SK-N-MC (cell line): ENCODE results near the gene PURA.

ENCODE experiments used
- DNase-seq: peaks from one replicate; pipeline ENCODE4 v3.0.0-alpha.2; 2011; ENCODE audit warnings: low read depth, low spot score
- H3K27ac ChIP-seq: fragments of 200-600 bp; sonication (generic); 2 replicates; pipeline ENCODE4 v1.5.1; 2016; ENCODE audit warnings: mixed run types
- H3K36me3 ChIP-seq: fragments of 200-600 bp; sonication (generic); 2 replicates; pipeline ENCODE4 v1.6.1; 2017; ENCODE audit warnings: antibody characterized with exemption, low read length, mixed read lengths; ENCODE audit not compliant: insufficient read depth
- H3K4me3 ChIP-seq: fragments of 200-600 bp; sonication (generic); 2 replicates; pipeline ENCODE4 v1.5.1; 2016
- H3K9ac ChIP-seq: fragments of 200-600 bp; sonication (generic); 2 replicates; pipeline ENCODE4 v1.8.0; 2017; ENCODE audit warnings: mixed run types, mixed read lengths; ENCODE audit not compliant: insufficient read length
- H3K9me3 ChIP-seq: fragments of 200-600 bp; sonication (generic); 2 replicates; pipeline ENCODE4 v1.6.1; 2017; ENCODE audit warnings: low read depth, mild to moderate bottlenecking, antibody characterized with exemption, low read length, moderate library complexity, mixed read lengths
- EZH2 ChIP-seq: fragments of 200-600 bp; sonication (generic); IDR thresholded peaks from one replicate; pipeline ENCODE4 v1.6.1; 2017; ENCODE audit warnings: antibody characterized with exemption
- FOXP2 ChIP-seq: optimal IDR thresholded peaks from 2 replicates; pipeline ENCODE3; 2011; ENCODE audit warnings: mild to moderate bottlenecking, moderate library complexity; ENCODE audit not compliant: insufficient read depth; ENCODE audit errors: extremely low read length, control extremely low read depth
- POLR2AphosphoS5 ChIP-seq: IDR thresholded peaks from 2 replicates; pipeline ENCODE4 v1.6.1; 2012; ENCODE audit warnings: mild to moderate bottlenecking, low read depth, low read length, borderline replicate concordance

PURA gene

GRCh38 chr5:140174014-140174413 is 60.1 kb downstream of the PURA start:
- no peak overlapping the region for H3K27ac ChIP-seq
- no peak overlapping the region for H3K9ac ChIP-seq
- H3K9me3 ChIP-seq = no peaks in the 10 kb centered on the region
- no peak for DNase-seq
- TF ChIP-seq POLR2AphosphoS5 = no peak
- no peak for TF ChIP-seq EZH2
- no peak for TF ChIP-seq FOXP2
- no peaks in the 10 kb centered on the region for H3K36me3 ChIP-seq
- H3K4me3 ChIP-seq = peak overlapping the region; percentile 99

GRCh38 chr5:140174465-140175366 is 60.8 kb downstream of the PURA start, which contains the start of gene CYSTM1:
CYSTM1 (plus strand) TSS chr5:140175188; CDS start chr5:140194466, 19,278 bp downstream.
- peak; percentile 86 for TF ChIP-seq POLR2AphosphoS5
- no peak for TF ChIP-seq FOXP2
- no peaks in the 10 kb centered on the region for H3K9me3 ChIP-seq

More at GRCh38 chr5:140174465-140175366, 60.8 kb downstream of the PURA start, which contains the start of gene CYSTM1:
- Histone ChIP-seq H3K4me3 (peak within 1 kb of the TSS; percentile 99), H3K9ac (peak within 1 kb of the TSS; percentile 84), H3K36me3 (no peaks in the 10 kb centered on the region), H3K27ac (peak within 1 kb of the TSS; percentile 82)
- DNase-seq = peak; percentile 52
